Suprapubic skin (tissue), 3 donors: ENCODE results near the gene RAD23A.

Experiments used
- EP300 ChIP-seq: sonication (generic); formaldehyde crosslinking; IDR thresholded peaks from one replicate; pipeline ENCODE4 v1.6.1; 2017; ENCODE audit warnings: antibody characterized with exemption
- POLR2A ChIP-seq, 2 donors: fragments of 450-650 bp; IDR thresholded peaks; one replicate each; pipeline ENCODE4 v1.6.1; 2017; ENCODE audit warnings: antibody characterized with exemption in 2 of 2, mild to moderate bottlenecking in 2 of 2, moderate library complexity in 2 of 2
- TF ChIP-seq, protein P1 (sequence below), 2 donors: fragments of 200-600 bp in 1 of 2; fragments of 450-650 bp in 1 of 2; sonication (generic) in 1 of 2; IDR thresholded peaks; one replicate each; pipeline ENCODE4 v1.5.1; 2016 to 2019; ENCODE audit warnings: antibody characterized with exemption in 2 of 2, mild to moderate bottlenecking in 1 of 2, moderate library complexity in 1 of 2

DNA sequence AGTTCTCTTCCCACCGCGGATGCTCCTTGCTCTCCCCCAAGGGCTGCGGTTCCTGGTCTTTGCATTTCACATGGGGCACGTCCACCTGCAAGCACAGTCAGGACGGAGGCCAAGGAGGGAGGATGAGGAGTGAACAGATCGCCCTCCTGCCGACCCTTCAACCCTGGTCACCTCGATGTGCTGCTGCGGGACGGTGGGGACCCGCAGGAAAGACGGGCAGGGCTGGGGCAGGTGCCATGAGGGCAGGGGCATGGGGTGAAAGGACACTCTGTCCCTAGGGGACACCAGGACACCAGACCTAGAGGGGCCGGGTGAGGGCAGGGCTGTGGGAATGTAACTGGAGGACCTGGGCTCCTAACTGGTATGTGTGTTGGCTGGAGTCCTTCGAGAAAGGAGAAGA, 27.4 kb upstream of the RAD23A start:
- TF ChIP-seq POLR2A (IDR thresholded peaks at IDR 0.05) (no peak), EP300 (no peak)
- TF ChIP-seq, protein P1, sequence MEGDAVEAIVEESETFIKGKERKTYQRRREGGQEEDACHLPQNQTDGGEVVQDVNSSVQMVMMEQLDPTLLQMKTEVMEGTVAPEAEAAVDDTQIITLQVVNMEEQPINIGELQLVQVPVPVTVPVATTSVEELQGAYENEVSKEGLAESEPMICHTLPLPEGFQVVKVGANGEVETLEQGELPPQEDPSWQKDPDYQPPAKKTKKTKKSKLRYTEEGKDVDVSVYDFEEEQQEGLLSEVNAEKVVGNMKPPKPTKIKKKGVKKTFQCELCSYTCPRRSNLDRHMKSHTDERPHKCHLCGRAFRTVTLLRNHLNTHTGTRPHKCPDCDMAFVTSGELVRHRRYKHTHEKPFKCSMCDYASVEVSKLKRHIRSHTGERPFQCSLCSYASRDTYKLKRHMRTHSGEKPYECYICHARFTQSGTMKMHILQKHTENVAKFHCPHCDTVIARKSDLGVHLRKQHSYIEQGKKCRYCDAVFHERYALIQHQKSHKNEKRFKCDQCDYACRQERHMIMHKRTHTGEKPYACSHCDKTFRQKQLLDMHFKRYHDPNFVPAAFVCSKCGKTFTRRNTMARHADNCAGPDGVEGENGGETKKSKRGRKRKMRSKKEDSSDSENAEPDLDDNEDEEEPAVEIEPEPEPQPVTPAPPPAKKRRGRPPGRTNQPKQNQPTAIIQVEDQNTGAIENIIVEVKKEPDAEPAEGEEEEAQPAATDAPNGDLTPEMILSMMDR (IDR thresholded peaks at IDR 0.05): no peak
